K562 (cell line): Measurements from ENCODE around the gene NEMP1. TPM values are rescaled to one million over a fixed set of nuclear protein-coding genes. Genes with fewer than 3 reads are reported as not detected.
A peak's percentile ranks its signal among the peaks of the same experiment; 100 is the strongest.

Experiments
- ATAC-seq: fragments of 200-7000 bp; cut with Tn5 transposase; 3 replicates; pipeline ENCODE4 v1.9.1; 2020; ENCODE audit warnings: moderate library complexity
- BruUV-seq: library from RNA; stranded (reverse); fragments of 400-500 nt; replicated peaks from 2 replicates; lab custom pipeline; 2021; lab: Mats Ljungman, UMichigan
- CTCF ChIA-PET: fragments of 300-600 bp; formaldehyde crosslinking; extraction: SDS; loops from one replicate; lab custom pipeline; 2021; ENCODE audit warnings: low intra/inter-chr PET ratio; lab: Yijun Ruan, JAX
- POLR2A ChIA-PET: fragments of 300-600, 350-650 bp; sonication (Branson Sonifier 250); formaldehyde crosslinking; extraction: SDS; loops from one replicate; lab custom pipeline; 2021; ENCODE audit warnings: antibody characterized with exemption, inconsistent platforms; lab: Yijun Ruan, JAX
- DNase-seq, 4 experiments: peaks; one replicate each; pipeline versions ENCODE4 v3.0.0 to v3.0.0-alpha.2; 2011 to 2018; ENCODE audit warnings: low spot score in 3 of 4, mixed read lengths in 3 of 4; ENCODE audit errors: extremely low read depth in 1 of 4
- FAIRE-seq: peaks from 2 replicates; lab custom pipeline; 2011; peaks lifted over from hg19 to GRCh38; lab: Jason Lieb, UNC
- H2AFZ ChIP-seq: 2 replicates; pipeline ENCODE4 v1.6.0; 2011; ENCODE audit warnings: low read depth, low read length, control low read depth, inconsistent platforms
- H3K27ac ChIP-seq: fragments of 200-600 bp; 3 replicates; pipeline ENCODE4 v1.8.0; 2011; ENCODE audit warnings: low read depth, mild to moderate bottlenecking, control low read depth, inconsistent platforms, low read length, moderate library complexity, mixed read lengths; ENCODE audit errors: extremely low read depth
- H3K27me3 ChIP-seq, 2 experiments: fragments of 300-600 bp in 1 of 2; 2 replicates in 1 of 2; 3 replicates in 1 of 2; pipeline versions ENCODE4 v1.6.0 to v1.8.0; 2011; ENCODE audit warnings: inconsistent platforms in 2 of 2, low read length in 2 of 2, mild to moderate bottlenecking in 1 of 2, mixed read lengths in 1 of 2, moderate library complexity in 1 of 2; ENCODE audit not compliant: control insufficient read depth in 2 of 2, insufficient read depth in 2 of 2
- H3K36me3 ChIP-seq: fragments of 300-600 bp; 3 replicates; pipeline ENCODE4 v1.8.0; 2011; ENCODE audit warnings: mild to moderate bottlenecking, low read length, inconsistent platforms; ENCODE audit not compliant: control insufficient read depth, insufficient read depth
- H3K4me1 ChIP-seq, 2 experiments: fragments of 200-600 bp in 1 of 2; replicated peaks in 1 of 2; 2 replicates in 1 of 2; 3 replicates in 1 of 2; pipeline versions ENCODE4 v1.5.1 to v1.8.0; 2011; ENCODE audit warnings: inconsistent platforms in 2 of 2, low read length in 2 of 2, mild to moderate bottlenecking in 1 of 2, mixed read lengths in 1 of 2, moderate library complexity in 1 of 2; ENCODE audit not compliant: control insufficient read depth in 2 of 2, insufficient read depth in 2 of 2
- H3K4me2 ChIP-seq: 2 replicates; pipeline ENCODE4 v1.6.1; 2011; ENCODE audit warnings: low read length, control low read depth, inconsistent platforms, mixed read lengths; ENCODE audit not compliant: insufficient read depth
- H3K4me3 ChIP-seq: fragments of 200-600 bp; sonication (generic), shearing (Covaris generic); 2 replicates; pipeline ENCODE4 v1.5.1; 2016; ENCODE audit warnings: control low read depth, inconsistent platforms
- H3K79me2 ChIP-seq: fragments of 200-600 bp; 3 replicates; pipeline ENCODE4 v1.8.0; 2011; ENCODE audit warnings: low read length, inconsistent platforms; ENCODE audit not compliant: control insufficient read depth, insufficient read depth
- H3K9ac ChIP-seq, 2 experiments: 2 replicates each; pipeline versions ENCODE4 v1.6.0 to v1.6.1; 2011; ENCODE audit warnings: low read depth in 2 of 2, low read length in 2 of 2, control low read depth in 1 of 2, inconsistent platforms in 1 of 2, mild to moderate bottlenecking in 1 of 2, mixed read lengths in 1 of 2; ENCODE audit not compliant: insufficient read depth in 1 of 2
- H3K9me1 ChIP-seq: one replicate; pipeline ENCODE4 v1.6.0; 2011; ENCODE audit warnings: inconsistent platforms, mild to moderate bottlenecking, low read length, moderate library complexity; ENCODE audit not compliant: control insufficient read depth, insufficient read depth
- H3K9me3 ChIP-seq: replicated peaks from 2 replicates; pipeline ENCODE4 v1.5.1; 2011; ENCODE audit warnings: low read depth, low read length, inconsistent platforms; ENCODE audit not compliant: control insufficient read depth, insufficient read depth
- H4K20me1 ChIP-seq: replicated peaks from 2 replicates; pipeline ENCODE4 v1.6.1; 2011; ENCODE audit warnings: low read length, inconsistent platforms, mixed read lengths; ENCODE audit not compliant: control insufficient read depth, insufficient read depth
- CREM ChIP-seq: IDR thresholded peaks from 2 replicates; pipeline ENCODE4 v1.6.1; 2014; ENCODE audit warnings: antibody characterized with exemption, low read depth
- HDAC8 ChIP-seq: fragments of 450-650 bp; IDR thresholded peaks from 2 replicates; pipeline ENCODE4 v1.6.1; 2016; ENCODE audit warnings: mild to moderate bottlenecking, missing genetic modification characterization, moderate library complexity, missing compliant biosample characterization
- HNRNPLL ChIP-seq: fragments of 200-400 bp; formaldehyde crosslinking; IDR thresholded peaks from 2 replicates; pipeline ENCODE4 v1.6.1; 2017; ENCODE audit warnings: low read length, low read depth, mild to moderate bottlenecking; ENCODE audit not compliant: poor library complexity, severe bottlenecking
- JUNB ChIP-seq: fragments of 450-650 bp; formaldehyde crosslinking; conservative IDR thresholded peaks from 2 replicates; pipeline ENCODE4 v1.4.0; 2020; ENCODE audit warnings: mild to moderate bottlenecking
- KDM4B ChIP-seq, 2 experiments: fragments of 450-650 bp in 1 of 2; sonication (generic) in 1 of 2; IDR thresholded peaks; 2 replicates each; pipeline ENCODE4 v1.6.1; 2016 to 2017; ENCODE audit warnings: borderline replicate concordance in 2 of 2, antibody characterized with exemption in 1 of 2, low read depth in 1 of 2, mild to moderate bottlenecking in 1 of 2
- MAFG ChIP-seq: fragments of 450-650 bp; conservative IDR thresholded peaks from 2 replicates; pipeline ENCODE4 v1.6.1; 2016; ENCODE audit warnings: missing genetic modification characterization, missing compliant biosample characterization
- MIER1 ChIP-seq: fragments of 450-650 bp; IDR thresholded peaks from 2 replicates; pipeline ENCODE4 v1.6.1; 2016; ENCODE audit warnings: antibody characterized with exemption, mild to moderate bottlenecking, low read depth
- MYNN ChIP-seq, 2 experiments: sonication (generic); formaldehyde crosslinking in 1 of 2; IDR thresholded peaks; 2 replicates each; pipeline versions ENCODE4 v1.5.0 to v1.6.1; 2016 to 2020; ENCODE audit warnings: antibody characterized with exemption in 1 of 2, missing genetic modification reagents in 1 of 2
- NFIC ChIP-seq: fragments of 450-650 bp; IDR thresholded peaks from 2 replicates; pipeline ENCODE4 v1.6.1; 2017; ENCODE audit warnings: mild to moderate bottlenecking, inconsistent platforms
- SMAD4 ChIP-seq: fragments of 250-450 bp; sonication (Bioruptor Pico); conservative IDR thresholded peaks from 2 replicates; pipeline ENCODE4 v1.8.0; 2021; ENCODE audit warnings: inconsistent platforms, mild to moderate bottlenecking, moderate library complexity
- SMARCA4 ChIP-seq: fragments of 450-650 bp; IDR thresholded peaks from 2 replicates; pipeline ENCODE4 v1.6.1; 2016
- ZBTB49 ChIP-seq: sonication (generic); formaldehyde crosslinking; IDR thresholded peaks from 2 replicates; pipeline ENCODE4 v1.8.0; 2022; ENCODE audit warnings: missing genetic modification reagents, mild to moderate bottlenecking, borderline replicate concordance
- ZKSCAN3 ChIP-seq: fragments of 250-450 bp; sonication (Bioruptor Pico); IDR thresholded peaks from 2 replicates; pipeline ENCODE4 v1.4.0; 2020
- ZNF24 ChIP-seq: fragments of 450-650 bp; IDR thresholded peaks from 2 replicates; pipeline ENCODE4 v1.6.1; 2016
- ZNF75A ChIP-seq: fragments of 450-650 bp; formaldehyde crosslinking; IDR thresholded peaks from 2 replicates; pipeline ENCODE4 v1.4.0; 2020; ENCODE audit warnings: mild to moderate bottlenecking
- WGBS: fragments of 100-300 bp; shearing (Covaris generic); methylation state at CpG from one replicate; pipeline ENCODE4 v1.1.6; 2016; ENCODE audit warnings: low coverage, mixed read lengths; ENCODE audit not compliant: insufficient coverage; ENCODE audit errors: missing lambda C conversion rate; 5-methylcytosine and 5-hydroxymethylcytosine counted together
- in situ Hi-C: fragments of 300-500 bp; cut with MboI; formaldehyde crosslinking; loops from 4 replicates; pipeline ENCODE4 v1.15.0; 2018; ENCODE audit warnings: inconsistent platforms, mixed read lengths
- intact Hi-C: fragments of 100-400 bp; cut with micrococcal nuclease; formaldehyde crosslinking; loops from 2 replicates; pipeline ENCODE4 v1.14.2; 2022
- polyA plus RNA-seq, 8 experiments: library from polyadenylated mRNA; depleted of rRNA in 4 of 8; stranded (reverse) in 5 of 8; unstranded in 3 of 8; fragments of >200 nt; fragmentation: Nextera tagmentation in 2 of 8; fragmentation: Illumina TruSeq in 1 of 8; extraction: Ambion mirVana in 2 of 8; extraction: Trizol in 1 of 8; gene quantifications; 2 replicates each; pipeline versions ENCODE4 v1.2.1 to v1.2.3, GENCODE V29; 2011 to 2014; ENCODE audit warnings: inconsistent platforms in 1 of 8, missing spikeins in 1 of 8
- total RNA-seq, 7 experiments: library from RNA; depleted of rRNA in 6 of 7; stranded (reverse); fragments of >200 nt in 6 of 7; fragmentation: Illumina TruSeq in 2 of 7; extraction: Trizol in 2 of 7; gene quantifications; 2 replicates each; pipeline versions ENCODE4 v1.2.1 to v1.2.3, GENCODE V29; 2011 to 2021; ENCODE audit warnings: low replicate concordance in 1 of 7
- TF ChIP-seq, protein P1 (sequence below): sonication (generic); formaldehyde crosslinking; IDR thresholded peaks from 2 replicates; pipeline ENCODE4 v1.8.1; 2022; ENCODE audit warnings: missing genetic modification reagents
- TF ChIP-seq, protein P2 (sequence below): sonication (generic); formaldehyde crosslinking; IDR thresholded peaks from 2 replicates; pipeline ENCODE4 v1.8.0; 2022; ENCODE audit warnings: mild to moderate bottlenecking, missing genetic modification reagents

Gene NEMP1
- total and polyA plus RNA-seq, 9 of the 15 experiments (the other 6 are each of a cell fraction or from before 2014, with no cell fraction given) = 9.5 to 82.2 (median 41.2) TPM

DNA sequence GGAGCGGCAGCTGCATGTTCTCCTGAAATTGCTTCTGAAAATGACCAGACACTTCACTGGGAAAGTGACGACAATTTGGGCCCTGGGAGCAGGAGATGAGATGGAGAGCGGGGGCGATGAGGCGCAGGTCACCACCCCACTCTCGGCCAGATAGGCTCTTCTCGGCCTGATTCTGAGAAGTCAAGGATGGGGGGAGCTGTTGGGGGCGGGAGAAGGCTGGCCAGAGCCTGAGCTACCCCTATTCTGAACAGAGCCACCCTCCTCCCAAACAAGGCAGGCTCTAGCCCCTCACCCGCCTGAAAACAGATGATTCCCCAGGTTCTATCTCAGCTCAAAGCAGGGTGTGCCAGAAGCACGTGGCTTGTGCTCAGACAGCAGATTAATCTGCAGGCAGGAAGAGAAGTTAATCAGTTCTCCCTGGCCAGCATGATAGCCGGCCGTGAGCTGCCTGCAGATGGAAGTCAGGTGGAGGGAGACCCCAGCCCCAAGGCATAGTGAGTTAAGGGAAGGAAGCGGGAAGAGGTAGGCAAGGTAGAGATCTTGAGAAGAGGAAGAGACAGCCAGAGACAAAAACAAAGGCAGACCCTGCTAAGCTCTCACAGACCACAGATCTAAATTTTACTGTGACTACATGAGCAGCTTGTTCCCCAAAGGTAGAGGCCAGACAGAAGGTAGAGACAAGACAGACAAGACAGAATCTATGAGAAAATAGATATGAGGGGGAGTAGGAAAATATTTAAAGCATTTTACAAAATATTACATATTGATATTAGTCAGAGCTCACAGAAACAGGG, 51.4 kb downstream of the NEMP1 start:
- intact Hi-C loops = no loop called here
- in situ Hi-C loops = no loop called here
- Histone ChIP-seq H3K9ac (peak overlapping the region; percentile 39 to 69; a peak in 3 of 4 replicates), H3K4me2 (peak overlapping the region; percentile 54), H3K9me3 (no peaks in the 10 kb centered on the region), H3K4me3 (no peak overlapping the region), H3K27ac (0 out of 3 replicates have a peak overlapping the region, but pooled peaks have one; percentile 23), H3K79me2 (no peaks in the 10 kb centered on the region), H4K20me1 (no peaks in the 10 kb centered on the region), H3K9me1 (no peaks in the 10 kb centered on the region), H2AFZ (peak overlapping the region; percentile 86), H3K27me3 (no peaks in the 10 kb centered on the region), H3K4me1 (peaks cover 15 to 25% of the 10 kb centered on the region in 2 experiments), H3K36me3 (no peaks in the 10 kb centered on the region)
- CTCF ChIA-PET = no interaction called here
- ATAC-seq = peak; percentile 80
- POLR2A ChIA-PET = interaction anchor here (0.6 to 3.4 kb wide), 9 partner anchors 9 to 55 kb away, joined by 3 to 9 read pairs (median 3); partner anchors contain the start of gene TAC3
- FAIRE-seq = peak; percentile 92
- peak; percentile 63 to 76 (median 70) for DNase-seq
- no TSS peak for BruUV-seq
- 9% methylated on average over 13 of the region's 13 CpGs for WGBS
- 0 out of 4 replicates have a peak, but pooled peaks of 1 of the 2 experiments have one; percentile 42 for TF ChIP-seq KDM4B (IDR thresholded peaks at IDR 0.05; ENCODE audit: borderline replicate concordance in 2 of 2, low read depth in 1 of 2)
- 0 out of 2 replicates have a peak, but pooled peaks have one; percentile 48 for TF ChIP-seq SMARCA4
- no peak for TF ChIP-seq MAFG (tag)
- TF ChIP-seq ZNF24 = no peak
- peak; percentile 68; the same call in 1 of the 2 replicates for TF ChIP-seq SMAD4 (CRISPR knock-in tag)
- peak; percentile 66 for TF ChIP-seq CREM
- TF ChIP-seq NFIC = peak; percentile 27; the same call in 1 of the 2 replicates
- TF ChIP-seq MIER1 = no peak
- TF ChIP-seq HNRNPLL = no peak
- TF ChIP-seq JUNB = no peak
- no peak for TF ChIP-seq HDAC8 (tag)
- TF ChIP-seq, protein P1, sequence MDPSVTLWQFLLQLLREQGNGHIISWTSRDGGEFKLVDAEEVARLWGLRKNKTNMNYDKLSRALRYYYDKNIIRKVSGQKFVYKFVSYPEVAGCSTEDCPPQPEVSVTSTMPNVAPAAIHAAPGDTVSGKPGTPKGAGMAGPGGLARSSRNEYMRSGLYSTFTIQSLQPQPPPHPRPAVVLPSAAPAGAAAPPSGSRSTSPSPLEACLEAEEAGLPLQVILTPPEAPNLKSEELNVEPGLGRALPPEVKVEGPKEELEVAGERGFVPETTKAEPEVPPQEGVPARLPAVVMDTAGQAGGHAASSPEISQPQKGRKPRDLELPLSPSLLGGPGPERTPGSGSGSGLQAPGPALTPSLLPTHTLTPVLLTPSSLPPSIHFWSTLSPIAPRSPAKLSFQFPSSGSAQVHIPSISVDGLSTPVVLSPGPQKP (CRISPR knock-in tag) = no peak
- TF ChIP-seq ZKSCAN3 (CRISPR knock-in tag) = no peak
- no peak for TF ChIP-seq ZNF75A (CRISPR knock-in tag)
- TF ChIP-seq, protein P2, sequence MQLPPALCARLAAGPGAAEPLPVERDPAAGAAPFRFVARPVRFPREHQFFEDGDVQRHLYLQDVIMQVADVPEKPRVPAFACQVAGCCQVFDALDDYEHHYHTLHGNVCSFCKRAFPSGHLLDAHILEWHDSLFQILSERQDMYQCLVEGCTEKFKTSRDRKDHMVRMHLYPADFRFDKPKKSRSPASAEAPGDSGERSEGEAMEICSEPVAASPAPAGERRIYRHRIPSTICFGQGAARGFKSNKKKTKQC (CRISPR knock-in tag) = no peak
- no peak for TF ChIP-seq ZBTB49 (CRISPR knock-in tag)
- TF ChIP-seq MYNN (IDR thresholded peaks at IDR 0.05) = no peak
- TF ChIP-seq MYNN (CRISPR knock-in tag; IDR thresholded peaks at IDR 0.05) = no peak
